Aorta (tissue), 4 donors: ENCODE data around the gene MUL1. TPM values are rescaled to one million over a fixed set of nuclear protein-coding genes. Genes with fewer than 3 reads are reported as not detected.

Source experiments
- polyA plus RNA-seq, 2 donors: library from polyadenylated mRNA; stranded (reverse); fragments of 200-250 nt; gene quantifications; one replicate each; pipeline ENCODE4 v1.2.3, GENCODE V29; 2013
- total RNA-seq, 2 donors: library from RNA; stranded (reverse); fragmentation: NEBNext Ultra II Directional; extraction: Animal tissue kit (Norgen Biotek cat#: 25700); gene quantifications; one replicate each; pipeline ENCODE4 v1.2.1, GENCODE V29; 2021
- donor health status: healthy with polysubstance abuse.
- donor health status: Bipolar disorder and iron deficiency.
- donor health status: DM: no; HTN: no; CAD: no.
- donor health status: DM: yes; HTN: yes; CAD: no.

The MUL1 gene
- total and polyA plus RNA-seq, 4 donors, result 5.5 to 18.6 (median 13.2) TPM

Other genes with a start within 250 kb of the MUL1 start
- not detected for gene VWA5B1, start 217.3 kb downstream of the MUL1 start, total RNA-seq
- not detected for gene VWA5B1, start 217.3 kb downstream of the MUL1 start, polyA plus RNA-seq
- gene CAMK2N1, start 21.9 kb downstream of the MUL1 start, total RNA-seq, result 10 to 100 TPM; 11.5 to 21.8 TPM
- gene CAMK2N1, start 21.9 kb downstream of the MUL1 start, polyA plus RNA-seq, result 10 to 100 TPM in 1 of 2 donors, 1 to 10 TPM in 1; 9.6 to 36.8 TPM
- 1 to 10 TPM in 1 of 2 donors, under 1 TPM in 1; 0.52 to 2.7 TPM for gene FAM43B, start 44.4 kb upstream of the MUL1 start, total RNA-seq
- not detected for gene FAM43B, start 44.4 kb upstream of the MUL1 start, polyA plus RNA-seq
- 1 to 10 TPM; 5.3 to 9.0 TPM for gene CDA, start 80.9 kb upstream of the MUL1 start, total RNA-seq
- 10 to 100 TPM in 1 of 2 donors, 1 to 10 TPM in 1; 5.4 to 16.2 TPM for gene CDA, start 80.9 kb upstream of the MUL1 start, polyA plus RNA-seq
- gene PINK1, start 125.3 kb upstream of the MUL1 start, total RNA-seq, result 10 to 100 TPM; 72.0 to 90.2 TPM
- gene PINK1, start 125.3 kb upstream of the MUL1 start, polyA plus RNA-seq, result 100 to 1,000 TPM in 1 of 2 donors, 10 to 100 TPM in 1; 94.6 to 129 TPM
- gene DDOST, start 153.2 kb upstream of the MUL1 start, total RNA-seq, result 100 to 1,000 TPM; 123 to 135 TPM
- gene DDOST, start 153.2 kb upstream of the MUL1 start, polyA plus RNA-seq, result 100 to 1,000 TPM in 1 of 2 donors, 10 to 100 TPM in 1; 86.3 to 174 TPM
- 1 to 10 TPM; 2.5 to 3.2 TPM for gene KIF17, start 209.9 kb upstream of the MUL1 start, total RNA-seq
- gene KIF17, start 209.9 kb upstream of the MUL1 start, polyA plus RNA-seq, result 1 to 10 TPM in 1 of 2 donors, under 1 TPM in 1; 0.49 to 2.6 TPM
- gene SH2D5, start 224.6 kb upstream of the MUL1 start, total RNA-seq, result under 1 TPM; 0.26 to 0.39 TPM
- under 1 TPM in 1 of 2 donors, not detected in 1; 0.13 TPM for gene SH2D5, start 224.6 kb upstream of the MUL1 start, polyA plus RNA-seq